HEK293T (cell line): Measurements from ENCODE around the gene IL3.

ENCODE experiments used
- ARNT ChIP-seq: fragments of 450-650 bp; IDR thresholded peaks from 2 replicates; pipeline ENCODE4 v1.6.1; 2017; ENCODE audit warnings: mild to moderate bottlenecking
- BHLHE40 ChIP-seq: fragments of 450-650 bp; IDR thresholded peaks from 2 replicates; pipeline ENCODE4 v1.6.1; 2016; ENCODE audit warnings: mild to moderate bottlenecking, moderate library complexity, borderline replicate concordance
- CTBP1 ChIP-seq: fragments of 450-650 bp; IDR thresholded peaks from 2 replicates; pipeline ENCODE4 v1.6.1; 2016; ENCODE audit warnings: borderline replicate concordance
- FOXA1 ChIP-seq: fragments of 450-650 bp; IDR thresholded peaks from 2 replicates; pipeline ENCODE4 v1.6.1; 2016; ENCODE audit warnings: mild to moderate bottlenecking
- FOXK2 ChIP-seq: fragments of 450-650 bp; IDR thresholded peaks from 2 replicates; pipeline ENCODE4 v1.6.1; 2016; ENCODE audit warnings: mild to moderate bottlenecking
- HDGF ChIP-seq: fragments of 450-650 bp; IDR thresholded peaks from 2 replicates; pipeline ENCODE4 v1.6.1; 2017; ENCODE audit warnings: antibody characterized with exemption, borderline replicate concordance
- L3MBTL2 ChIP-seq: fragments of 450-650 bp; conservative IDR thresholded peaks from 2 replicates; pipeline ENCODE4 v1.6.1; 2016; ENCODE audit warnings: mild to moderate bottlenecking
- LEF1 ChIP-seq: fragments of 450-650 bp; IDR thresholded peaks from 2 replicates; pipeline ENCODE4 v1.6.1; 2017; ENCODE audit warnings: mild to moderate bottlenecking, borderline replicate concordance
- NFRKB ChIP-seq: fragments of 450-650 bp; IDR thresholded peaks from 2 replicates; pipeline ENCODE4 v1.6.1; 2016; ENCODE audit warnings: mild to moderate bottlenecking, moderate library complexity
- SP1 ChIP-seq: fragments of 450-650 bp; IDR thresholded peaks from 2 replicates; pipeline ENCODE4 v1.6.1; 2017
- SUZ12 ChIP-seq: fragments of 450-650 bp; IDR thresholded peaks from 2 replicates; pipeline ENCODE4 v1.6.1; 2016; ENCODE audit warnings: mild to moderate bottlenecking
- TARDBP ChIP-seq: fragments of 450-650 bp; IDR thresholded peaks from 2 replicates; pipeline ENCODE4 v1.6.1; 2016

DNA sequence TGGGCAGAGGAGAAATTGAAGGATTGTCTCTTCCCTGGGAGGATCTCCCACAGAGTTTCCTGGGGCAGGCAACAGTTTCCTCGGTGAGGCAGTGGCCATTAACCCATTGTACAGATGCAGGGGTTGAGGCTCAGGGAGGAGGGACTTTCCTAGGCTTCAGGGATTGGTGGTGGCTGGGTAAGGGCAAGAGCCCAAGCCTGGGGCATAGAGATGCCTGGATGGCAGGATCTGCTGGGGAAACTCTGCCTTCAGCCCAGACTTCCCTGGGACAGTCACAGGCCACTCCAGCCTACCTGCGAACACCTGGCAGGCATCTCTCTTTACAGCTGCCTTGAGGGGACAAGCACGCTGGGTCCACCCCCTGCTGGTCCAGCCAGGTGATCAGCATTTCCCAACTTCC is 9.5 kb downstream of the IL3 start:
- no peak for TF ChIP-seq BHLHE40
- no peak for TF ChIP-seq CTBP1
- TF ChIP-seq TARDBP, result no peak
- no peak for TF ChIP-seq NFRKB
- no peak for TF ChIP-seq ARNT
- TF ChIP-seq SP1, result no peak
- TF ChIP-seq FOXA1, result no peak
- no peak for TF ChIP-seq LEF1
- no peak for TF ChIP-seq SUZ12
- no peak for TF ChIP-seq L3MBTL2
- TF ChIP-seq HDGF, result no peak
- TF ChIP-seq FOXK2, result no peak
